Stimulated activated memory B cell treated with anti-CD40 and anti-IgM and Interleukin-4, amounts not matched to agents 10 μg/mL and 1 μg/mL and 100 μg/mL, for 72 hours (primary cell): ENCODE measurements around the gene ANGPTL4.
A peak's percentile ranks its signal among the peaks of the same experiment; 100 is the strongest.
"Not testable (repeated sequence)": the region's sequence is repeated elsewhere in the genome, so short reads cannot be mapped to it uniquely, and the experiment has no call there.

Experiments used
- ATAC-seq: fragments of 150-1000 bp; cut with Tn5 transposase; 2 replicates; pipeline ENCODE4 v1.10.0; 2021
- H3K27ac Mint-ChIP-seq: one replicate; pipeline ENCODE4 v1.8.0; 2022; ENCODE audit warnings: mild to moderate bottlenecking, mixed read lengths
- H3K27me3 Mint-ChIP-seq: one replicate; pipeline ENCODE4 v1.8.0; 2022; ENCODE audit warnings: mixed read lengths
- H3K36me3 Mint-ChIP-seq: one replicate; pipeline ENCODE4 v1.8.0; 2022; ENCODE audit warnings: mixed read lengths
- H3K4me1 Mint-ChIP-seq: one replicate; pipeline ENCODE4 v1.8.0; 2022; ENCODE audit warnings: mixed read lengths
- H3K4me3 Mint-ChIP-seq: one replicate; pipeline ENCODE4 v1.8.0; 2022; ENCODE audit warnings: mild to moderate bottlenecking, moderate library complexity, mixed read lengths
- H3K9me3 Mint-ChIP-seq: one replicate; pipeline ENCODE4 v1.8.0; 2022; ENCODE audit warnings: mixed read lengths

Gene ANGPTL4

DNA sequence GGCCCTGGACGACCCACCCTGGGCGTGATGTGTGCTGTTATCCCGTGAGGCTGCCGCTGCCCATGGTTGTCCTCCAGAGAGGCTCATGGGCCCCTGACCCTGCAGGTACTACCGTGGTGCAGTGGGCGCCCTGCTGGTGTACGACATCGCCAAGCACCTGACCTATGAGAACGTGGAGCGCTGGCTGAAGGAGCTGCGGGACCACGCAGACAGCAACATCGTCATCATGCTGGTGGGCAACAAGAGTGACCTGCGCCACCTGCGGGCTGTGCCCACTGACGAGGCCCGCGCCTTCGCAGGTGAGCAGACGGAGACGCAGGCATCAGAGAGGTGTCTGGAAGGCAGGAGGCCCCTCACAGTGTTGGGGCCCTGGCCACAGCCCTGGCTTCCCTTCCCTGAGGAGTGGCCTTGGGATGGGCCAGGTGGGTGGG lies 38.0 kb downstream of the ANGPTL4 start:
- no peak overlapping the region for H3K27ac Mint-ChIP-seq
- H3K36me3 Mint-ChIP-seq: peaks cover 40% of the 10 kb centered on the region
- ATAC-seq: no peak
- no peaks in the 10 kb centered on the region for H3K9me3 Mint-ChIP-seq
- peaks cover 11% of the 10 kb centered on the region for H3K4me1 Mint-ChIP-seq
- no peak overlapping the region for H3K4me3 Mint-ChIP-seq
- H3K27me3 Mint-ChIP-seq: no peaks in the 10 kb centered on the region

DNA sequence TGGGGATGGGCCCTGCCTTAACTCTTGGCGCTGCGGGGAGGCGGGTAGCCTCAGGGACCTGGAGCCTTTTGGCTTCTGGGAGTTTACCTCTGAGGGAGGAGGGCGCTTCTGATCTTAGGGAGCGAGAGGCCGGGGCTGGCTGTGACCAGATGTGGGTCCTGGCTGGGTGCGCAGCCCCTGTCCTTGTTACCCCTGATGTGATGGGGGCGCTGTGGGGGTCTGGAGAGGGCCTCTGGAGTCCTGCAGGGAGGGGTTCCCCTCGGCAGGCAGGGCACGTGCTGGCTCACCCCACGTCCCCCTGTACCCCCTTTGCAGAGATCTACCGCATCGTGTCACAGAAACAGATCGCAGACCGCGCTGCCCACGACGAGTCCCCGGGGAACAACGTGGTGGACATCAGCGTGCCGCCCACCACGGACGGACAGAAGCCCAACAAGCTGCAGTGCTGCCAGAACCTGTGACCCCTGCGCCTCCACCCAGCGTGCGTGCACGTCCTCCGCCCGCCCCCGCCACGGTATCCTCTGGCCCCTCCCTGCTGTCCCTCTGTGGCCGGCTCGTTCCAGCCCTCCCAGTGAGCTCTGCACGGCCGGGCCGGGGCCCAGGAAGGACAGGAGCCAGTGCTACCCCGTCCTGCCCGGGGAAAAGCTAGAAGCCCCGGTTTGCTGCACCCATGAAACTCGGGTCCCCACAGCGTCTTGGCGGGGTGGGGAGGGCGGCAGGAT lies 39.3 kb downstream of the ANGPTL4 start:
- Mint-ChIP-seq H3K9me3 (no peaks in the 10 kb centered on the region), H3K4me1 (peaks cover 5% of the 10 kb centered on the region), H3K27ac (no peak overlapping the region), H3K36me3 (peaks cover 40% of the 10 kb centered on the region), H3K27me3 (no peaks in the 10 kb centered on the region), H3K4me3 (no peak overlapping the region)
- peak; percentile 39 for ATAC-seq

DNA sequence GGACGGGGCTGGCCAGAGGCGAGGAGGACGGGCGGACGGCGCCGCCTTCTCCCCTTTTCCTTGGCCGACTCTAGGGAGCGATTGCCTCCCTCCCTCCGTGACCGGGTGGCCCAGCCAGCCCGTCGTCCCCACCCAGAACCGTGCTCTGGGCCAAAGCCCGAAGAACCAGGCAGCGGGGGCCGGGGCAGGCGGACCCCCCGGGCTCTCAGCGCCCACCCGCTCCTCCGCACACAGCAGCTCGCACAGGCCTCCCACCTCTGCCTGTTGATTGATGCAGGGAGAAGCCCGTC lies 39.8 kb downstream of the ANGPTL4 start:
- H3K4me3 Mint-ChIP-seq: no peak overlapping the region
- ATAC-seq: no peak

DNA sequence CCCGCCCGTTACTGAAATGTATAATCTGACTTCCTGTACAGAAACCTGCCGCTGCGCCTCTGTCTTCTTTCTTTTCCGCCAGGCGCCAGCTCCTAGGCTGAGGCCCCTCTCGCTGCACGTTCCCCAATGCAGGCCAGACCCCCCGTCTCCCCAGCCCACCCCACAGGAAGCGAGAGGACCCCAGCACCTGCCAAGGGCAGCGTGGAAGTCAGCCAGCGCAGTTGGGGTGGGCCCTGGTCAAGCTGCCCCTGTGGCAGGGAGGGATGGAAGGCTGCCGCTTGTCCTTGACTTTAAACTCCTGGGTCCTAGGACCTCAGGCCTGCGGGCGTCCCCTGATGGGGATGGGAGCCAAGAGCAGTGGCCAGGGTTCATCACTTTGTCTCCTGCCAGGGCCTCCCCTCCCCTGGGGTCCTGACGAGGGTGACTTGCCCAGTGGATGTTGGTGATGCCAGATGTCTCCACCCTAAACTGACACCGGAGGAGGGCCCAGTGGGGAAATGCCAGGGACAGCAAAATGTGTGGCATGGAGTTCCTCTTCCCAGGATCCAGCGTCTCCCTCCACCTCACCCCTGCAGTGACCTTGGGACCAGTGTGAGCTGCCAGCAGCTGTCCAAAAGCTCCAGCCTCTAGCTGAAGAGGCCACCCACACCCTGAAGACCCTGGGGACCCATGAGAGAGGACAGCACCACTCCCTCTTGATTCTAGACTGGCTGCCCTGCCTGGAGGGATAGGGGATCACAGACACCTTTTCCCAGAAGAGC lies 40.6 kb downstream of the ANGPTL4 start:
- Mint-ChIP-seq H3K27me3 (no peaks in the 10 kb centered on the region), H3K4me3 (no peak overlapping the region), H3K9me3 (no peaks in the 10 kb centered on the region), H3K36me3 (peaks cover 37% of the 10 kb centered on the region), H3K4me1 (peaks cover 5% of the 10 kb centered on the region), H3K27ac (no peak overlapping the region)
- ATAC-seq: no peak

More for the DNA sequence above, 39.8 kb downstream of the ANGPTL4 start:
- H3K36me3 Mint-ChIP-seq: peaks cover 40% of the 10 kb centered on the region
- no peak overlapping the region for H3K27ac Mint-ChIP-seq
- H3K4me1 Mint-ChIP-seq: peaks cover 5% of the 10 kb centered on the region
- no peaks in the 10 kb centered on the region for H3K9me3 Mint-ChIP-seq
- no peaks in the 10 kb centered on the region for H3K27me3 Mint-ChIP-seq

DNA sequence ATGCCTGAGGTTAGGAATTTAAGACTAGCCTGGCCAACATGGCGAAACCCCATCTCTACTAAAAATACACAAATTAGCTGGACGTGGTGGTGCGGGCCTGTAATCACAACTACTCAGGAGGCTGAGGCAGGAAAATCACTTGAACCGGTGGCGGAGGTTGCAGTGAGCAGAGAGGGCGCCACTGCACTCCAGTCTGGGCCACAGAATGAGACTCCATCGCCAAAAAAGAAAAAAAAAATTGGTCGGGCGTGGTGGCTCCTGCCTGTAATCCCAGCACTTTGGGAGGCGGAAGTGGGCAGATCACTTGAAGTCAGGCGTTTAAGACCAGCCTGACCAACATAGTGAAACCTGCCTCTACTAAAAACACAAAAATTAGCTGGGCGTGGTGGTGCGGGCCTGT lies 46.8 kb downstream of the ANGPTL4 start:
- H3K4me3 Mint-ChIP-seq, H3K9me3 Mint-ChIP-seq, H3K4me1 Mint-ChIP-seq, H3K27ac Mint-ChIP-seq, ATAC-seq, H3K27me3 Mint-ChIP-seq, H3K36me3 Mint-ChIP-seq: not testable (repeated sequence)

DNA sequence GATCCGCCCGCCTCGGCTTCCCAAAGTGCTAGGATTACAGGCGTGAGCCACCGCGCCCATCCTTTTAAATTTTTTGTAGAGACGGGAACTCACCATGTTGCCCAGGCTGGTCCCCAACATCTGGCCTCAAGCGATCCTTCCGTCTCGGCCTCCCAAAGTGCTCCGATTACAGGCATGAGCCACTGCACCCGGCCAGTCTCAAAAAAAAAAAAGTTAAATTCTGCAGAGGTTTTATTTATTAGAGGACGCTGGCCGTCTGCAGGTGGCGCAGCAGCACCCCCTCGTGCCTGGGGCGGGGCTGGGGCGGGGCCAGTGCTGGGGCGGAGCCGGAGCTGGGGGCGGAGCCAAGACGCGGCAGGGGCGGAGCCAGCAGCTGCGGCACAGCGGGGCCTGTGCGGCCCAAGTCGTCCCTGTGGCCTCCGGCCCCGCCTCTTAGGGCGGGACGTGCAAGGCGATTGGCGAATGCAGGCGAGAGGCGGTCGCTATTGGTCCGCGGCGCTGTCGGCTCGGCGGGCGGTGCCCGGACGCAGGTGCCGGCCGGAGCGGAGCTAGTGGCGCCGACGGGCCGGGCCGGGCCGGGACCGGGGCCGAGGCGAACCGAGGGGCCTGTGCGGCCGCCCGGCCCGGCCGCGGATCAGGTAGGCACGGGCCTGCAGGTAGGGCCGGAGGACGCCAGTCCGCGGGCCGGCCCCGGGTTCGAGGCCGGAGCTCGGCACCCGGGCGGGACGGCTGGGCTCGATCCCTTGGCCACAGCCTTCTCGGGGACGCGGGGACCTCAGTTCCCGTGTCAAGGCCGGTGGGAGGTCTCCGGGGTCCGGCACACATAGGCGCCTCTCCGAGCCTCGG lies 49.1 kb downstream of the ANGPTL4 start, which contains the start of gene MARCHF2:
Gene MARCHF2, plus strand, starts transcription at position 523 of the 846 bp plus-strand sequence. CDS start 8,536 bp downstream, outside the sequence.
- ATAC-seq: peak; percentile 100
- no peaks in the 10 kb centered on the region for H3K27me3 Mint-ChIP-seq
- H3K9me3 Mint-ChIP-seq: no peaks in the 10 kb centered on the region
- H3K4me1 Mint-ChIP-seq: no peaks in the 10 kb centered on the region
- H3K4me3 Mint-ChIP-seq: peak within 1 kb of the TSS; percentile 69
- no peaks in the 10 kb centered on the region for H3K36me3 Mint-ChIP-seq
- H3K27ac Mint-ChIP-seq: no peak within 1 kb of the TSS

DNA sequence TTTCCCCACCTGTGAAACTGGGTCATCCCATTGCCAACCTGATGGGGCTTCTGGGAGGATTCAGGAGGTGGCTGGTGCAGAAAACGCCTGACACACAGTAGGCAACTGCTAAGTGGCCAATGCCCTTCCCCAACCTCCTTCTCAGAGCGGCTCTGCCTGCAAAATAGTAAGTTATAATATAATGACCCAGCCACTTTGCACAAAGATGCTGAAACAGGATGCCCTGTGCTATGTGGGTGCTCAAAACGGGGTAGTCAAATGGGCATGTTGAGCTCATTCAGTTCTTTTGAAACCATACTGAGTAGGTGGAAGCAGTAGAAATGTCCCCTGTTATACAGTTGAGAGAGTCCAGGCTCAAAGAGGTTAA lies 49.7 kb downstream of the ANGPTL4 start:
- no peaks in the 10 kb centered on the region for H3K36me3 Mint-ChIP-seq
- no peaks in the 10 kb centered on the region for H3K4me1 Mint-ChIP-seq
- peak overlapping the region; percentile 69 for H3K4me3 Mint-ChIP-seq
- H3K27me3 Mint-ChIP-seq: no peaks in the 10 kb centered on the region
- no peak overlapping the region for H3K27ac Mint-ChIP-seq
- no peak for ATAC-seq
- no peaks in the 10 kb centered on the region for H3K9me3 Mint-ChIP-seq

DNA sequence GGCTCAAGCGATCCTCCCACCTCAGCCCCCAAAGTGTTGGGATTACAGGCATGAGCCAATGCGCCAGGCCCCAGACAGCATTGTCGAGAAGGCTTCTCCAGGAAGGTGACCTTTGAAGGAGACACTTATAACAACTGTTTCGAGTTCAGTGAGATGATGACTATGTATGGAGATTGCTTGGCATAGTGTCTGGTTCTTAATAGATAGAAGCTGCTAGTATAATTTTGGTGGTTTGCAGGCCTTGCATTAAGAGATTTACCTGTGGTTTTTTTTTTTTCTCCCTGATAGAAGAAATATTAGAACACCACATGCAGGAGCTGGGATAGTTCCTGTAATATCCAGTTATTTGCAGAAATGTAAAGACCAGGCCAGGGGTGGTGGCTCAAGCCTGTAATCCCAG lies 52.8 kb downstream of the ANGPTL4 start:
- Mint-ChIP-seq H3K4me3 (no peak overlapping the region), H3K36me3 (peaks cover 1% of the 10 kb centered on the region), H3K27me3 (no peaks in the 10 kb centered on the region), H3K27ac (no peak overlapping the region), H3K4me1 (no peaks in the 10 kb centered on the region), H3K9me3 (no peaks in the 10 kb centered on the region)
- ATAC-seq: no peak

DNA sequence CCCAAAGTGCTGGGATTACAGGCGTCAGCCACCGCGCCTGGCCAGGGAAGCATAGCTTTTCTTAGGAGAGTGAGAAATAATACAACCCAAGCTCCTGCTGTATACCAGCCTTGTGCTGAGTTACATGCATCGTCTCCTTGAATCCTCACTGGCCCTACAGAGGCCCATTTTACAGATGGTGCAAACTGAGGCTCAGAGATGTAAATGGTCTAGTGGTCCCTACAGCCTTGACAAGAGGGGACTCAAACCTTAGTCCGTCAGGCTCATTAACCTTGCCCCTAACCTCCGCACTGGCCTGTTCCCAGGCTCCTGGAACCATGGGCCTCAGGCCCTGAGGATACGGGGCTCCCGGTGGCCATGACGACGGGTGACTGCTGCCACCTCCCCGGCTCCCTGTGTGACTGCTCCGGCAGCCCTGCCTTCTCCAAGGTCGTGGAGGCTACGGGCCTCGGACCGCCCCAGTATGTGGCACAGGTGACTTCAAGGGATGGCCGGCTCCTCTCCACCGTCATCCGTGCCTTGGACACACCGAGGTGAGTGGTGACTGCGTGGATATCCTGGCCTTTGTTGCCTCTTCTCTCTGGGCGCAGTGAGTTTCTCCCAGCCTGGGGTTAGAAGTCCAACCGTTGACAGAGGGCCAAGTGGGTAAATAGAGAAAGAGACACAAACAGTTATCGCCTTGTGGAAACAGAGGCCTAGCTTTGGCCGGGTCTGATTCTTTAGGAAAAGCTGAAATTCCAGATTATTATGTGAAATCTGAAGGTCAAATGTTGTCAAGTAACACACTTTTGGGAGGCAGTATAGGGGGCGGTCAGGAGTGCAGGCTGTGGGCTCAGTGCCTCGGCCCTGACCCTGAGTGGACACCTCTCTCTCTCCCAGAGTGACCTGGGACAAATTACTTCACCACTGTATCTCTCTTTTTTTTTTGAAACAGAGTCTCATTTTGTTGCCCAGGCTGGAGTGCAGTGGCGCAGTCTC lies 57.8 kb downstream of the ANGPTL4 start:
- H3K9me3 Mint-ChIP-seq: no peaks in the 10 kb centered on the region
- H3K4me3 Mint-ChIP-seq: no peak overlapping the region
- ATAC-seq: no peak
- H3K27ac Mint-ChIP-seq: no peak overlapping the region
- peaks cover 23% of the 10 kb centered on the region for H3K36me3 Mint-ChIP-seq
- no peaks in the 10 kb centered on the region for H3K4me1 Mint-ChIP-seq
- H3K27me3 Mint-ChIP-seq: no peaks in the 10 kb centered on the region

DNA sequence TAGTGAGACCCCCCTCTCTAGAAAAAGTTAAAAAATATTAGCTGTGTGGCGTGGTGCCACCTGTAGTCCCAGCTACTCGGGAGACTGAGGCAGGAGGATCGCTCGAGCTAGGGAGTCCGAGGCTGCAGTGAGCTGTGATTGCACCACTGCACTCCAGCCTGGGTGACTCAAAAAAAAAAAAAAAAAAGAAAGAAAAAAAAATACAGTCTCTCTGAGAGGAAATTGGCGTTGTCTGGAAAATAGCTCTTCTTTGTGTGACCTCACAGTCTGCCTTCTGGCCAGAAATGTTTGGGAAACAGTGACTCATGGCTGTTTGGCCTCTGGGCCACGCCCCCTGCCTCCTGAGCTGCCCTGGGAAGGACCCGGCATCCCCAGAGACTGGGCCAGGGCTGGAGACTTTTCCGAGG lies 59.9 kb downstream of the ANGPTL4 start:
- Mint-ChIP-seq H3K4me3 (no peak overlapping the region), H3K9me3 (no peaks in the 10 kb centered on the region), H3K27ac (no peak overlapping the region), H3K36me3 (peaks cover 33% of the 10 kb centered on the region), H3K4me1 (no peaks in the 10 kb centered on the region), H3K27me3 (no peaks in the 10 kb centered on the region)
- no peak for ATAC-seq
